SH-SY5Y (cell line): Measurements from ENCODE around the gene EDN2.

ENCODE experiments used
- GATA2 ChIP-seq: IDR thresholded peaks from 2 replicates; pipeline ENCODE4 v1.6.1; 2011; ENCODE audit warnings: mild to moderate bottlenecking, low read depth, low read length
- GATA3 ChIP-seq: IDR thresholded peaks from 2 replicates; pipeline ENCODE4 v1.6.1; 2011; ENCODE audit warnings: low read depth, mild to moderate bottlenecking, low read length, moderate library complexity

DNA sequence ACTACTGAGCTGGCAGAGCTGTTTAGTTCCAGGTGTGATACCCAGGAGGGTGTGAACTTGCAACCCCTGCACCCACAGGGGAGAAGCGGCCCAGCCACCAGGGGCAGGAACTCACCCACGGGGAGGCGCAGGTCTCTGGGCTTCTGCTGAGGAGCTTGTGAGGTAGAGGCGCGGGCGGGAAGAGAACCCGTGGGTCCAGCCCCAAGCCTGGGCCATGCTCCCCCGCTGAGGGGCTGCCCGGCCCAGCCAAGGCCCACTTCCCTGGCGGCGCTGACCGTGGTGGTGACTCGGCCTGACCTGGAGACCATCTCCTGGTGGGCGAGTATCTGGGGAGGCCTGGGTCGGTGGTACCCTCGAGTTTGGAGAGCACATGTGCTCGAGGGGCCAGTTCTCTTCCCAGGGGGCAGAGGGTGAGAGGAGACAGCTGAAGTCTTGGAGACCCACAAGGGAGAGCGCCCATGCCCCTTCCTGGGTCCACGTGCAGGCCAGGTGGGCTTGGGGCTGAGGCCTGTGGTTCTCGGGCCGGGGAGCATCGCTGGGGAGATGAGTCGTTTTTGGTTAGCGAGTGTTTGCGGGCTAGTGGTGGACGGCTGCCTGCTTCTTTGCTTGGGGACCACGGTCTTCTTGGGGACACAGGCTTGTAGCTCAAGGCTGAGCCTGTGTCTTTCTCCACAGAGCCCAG, 28.4 kb upstream of the EDN2 start:
- no peak for TF ChIP-seq GATA3
- TF ChIP-seq GATA2, result no peak
